Measurements from ENCODE around the gene CCDC148.

DNA sequence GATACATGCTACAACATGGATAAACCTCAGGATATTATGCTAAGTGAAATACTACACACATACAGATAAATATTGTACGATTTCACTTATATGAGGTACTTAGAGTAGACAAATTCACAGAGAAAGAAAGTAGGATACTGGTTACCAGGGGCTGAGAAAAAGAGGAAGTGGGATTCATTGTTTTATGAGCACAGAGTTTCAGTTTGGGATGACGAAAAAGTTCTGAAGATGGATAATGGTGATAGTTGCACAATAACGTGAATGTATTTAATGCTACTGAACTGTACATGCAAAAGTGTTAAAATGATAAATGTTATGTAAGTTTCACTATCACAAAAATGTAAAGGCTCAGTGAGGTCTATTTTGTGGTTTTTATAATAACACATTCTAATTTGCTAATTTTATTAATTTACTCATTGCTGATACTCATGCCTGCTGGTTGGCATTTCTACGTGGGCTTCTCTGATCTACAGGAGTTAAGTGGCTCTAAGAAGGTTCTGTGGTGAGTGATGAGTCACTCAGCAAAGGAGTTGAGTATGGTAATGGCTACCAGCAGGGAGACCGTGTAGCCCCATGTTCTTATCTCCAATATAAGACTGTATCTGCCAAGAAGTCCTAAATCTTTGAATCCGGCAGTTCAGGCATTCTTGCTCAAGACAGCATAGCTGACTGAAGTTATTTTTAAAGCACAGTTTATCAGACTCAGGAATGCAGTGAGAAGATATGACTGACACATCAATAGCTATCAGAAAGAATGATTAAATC lies 313.8 kb downstream of the CCDC148 start:
- TF ChIP-seq POLR2A (IDR thresholded peaks at IDR 0.05; ENCODE audit: low read depth, low read length) (no peak), POLR2AphosphoS5 (IDR thresholded peaks at IDR 0.05; ENCODE audit: low read depth, low read length) (no peak), POU2F2 (IDR thresholded peaks at IDR 0.05; ENCODE audit: low read depth, low read length) (no peak), SPI1 (IDR thresholded peaks at IDR 0.05; ENCODE audit: low read depth, low read length) (peak; percentile 93), TAF1 (IDR thresholded peaks at IDR 0.05; ENCODE audit: low read depth, low read length) (no peak), PAX5 (IDR thresholded peaks at IDR 0.05; ENCODE audit: insufficient read depth, low read length, severe bottlenecking) (no peak)
